HG03354 (cell line): Measurements from ENCODE around the gene CHD9.
A peak's percentile ranks its signal among the peaks of the same experiment; 100 is the strongest.
"Not testable (repeated sequence)": the region's sequence is repeated elsewhere in the genome, so short reads cannot be mapped to it uniquely, and the experiment has no call there.

Source experiments
- ATAC-seq: cut with Tn5 transposase; IDR thresholded peaks from one replicate; pipeline ENCODE4 v1.9.1; 2021; ENCODE audit warnings: mild to moderate bottlenecking; ENCODE audit not compliant: unreplicated experiment, poor library complexity, severe bottlenecking

The CHD9 gene

DNA sequence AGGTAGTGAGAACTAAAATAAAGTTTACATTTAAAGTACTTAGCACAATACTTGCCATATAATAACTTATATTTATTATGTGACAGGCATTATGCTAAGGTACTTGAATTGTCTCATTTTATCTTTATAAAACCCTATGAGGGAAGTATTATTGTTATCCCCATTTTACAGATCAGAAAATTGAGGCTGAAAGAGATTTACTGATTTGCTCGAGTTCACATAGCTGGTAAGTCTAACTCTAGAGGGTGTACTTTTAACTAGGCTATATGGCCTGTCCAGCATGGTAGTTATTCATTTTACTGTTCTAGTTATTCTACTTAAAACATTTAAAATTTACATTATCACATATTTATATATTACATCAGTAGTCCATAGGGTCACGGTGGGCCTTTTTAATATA is 266.2 kb downstream of the CHD9 start:
- no peak for ATAC-seq

DNA sequence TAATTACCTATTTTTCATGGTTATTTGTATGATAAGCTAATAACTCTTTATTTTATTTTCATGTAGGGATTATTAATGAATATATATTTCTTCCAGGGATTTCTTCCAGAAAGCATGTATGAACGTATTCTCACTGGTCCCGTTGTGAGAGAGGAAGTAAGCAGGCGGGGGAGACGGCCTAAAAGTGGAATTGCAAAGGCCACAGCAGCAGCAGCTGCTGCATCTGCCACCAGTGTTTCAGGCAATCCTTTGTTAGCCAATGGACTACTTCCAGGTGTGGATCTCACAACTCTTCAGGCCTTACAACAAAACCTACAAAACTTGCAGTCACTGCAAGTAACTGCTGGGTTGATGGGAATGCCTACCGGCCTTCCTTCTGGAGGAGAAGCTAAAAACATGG is 269.1 kb downstream of the CHD9 start:
- ATAC-seq, result no peak

DNA sequence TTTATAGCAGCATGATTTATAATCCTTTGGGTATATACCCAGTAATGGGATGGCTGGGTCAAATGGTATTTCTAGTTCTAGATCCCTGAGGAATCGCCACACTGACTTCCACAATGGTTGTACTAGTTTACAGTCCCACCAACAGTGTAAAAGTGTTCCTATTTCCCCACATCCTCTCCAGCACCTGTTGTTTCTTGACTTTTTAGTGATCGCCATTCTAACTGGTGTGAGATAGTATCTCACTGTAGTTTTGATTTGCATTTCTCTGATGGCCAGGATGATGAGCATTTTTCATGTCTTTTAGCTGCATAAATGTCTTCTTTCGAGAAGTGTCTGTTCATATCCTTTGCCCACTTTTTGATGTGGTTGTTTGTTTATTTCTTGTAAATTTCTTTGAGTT is 276.2 kb downstream of the CHD9 start:
- not testable (repeated sequence) for ATAC-seq

DNA sequence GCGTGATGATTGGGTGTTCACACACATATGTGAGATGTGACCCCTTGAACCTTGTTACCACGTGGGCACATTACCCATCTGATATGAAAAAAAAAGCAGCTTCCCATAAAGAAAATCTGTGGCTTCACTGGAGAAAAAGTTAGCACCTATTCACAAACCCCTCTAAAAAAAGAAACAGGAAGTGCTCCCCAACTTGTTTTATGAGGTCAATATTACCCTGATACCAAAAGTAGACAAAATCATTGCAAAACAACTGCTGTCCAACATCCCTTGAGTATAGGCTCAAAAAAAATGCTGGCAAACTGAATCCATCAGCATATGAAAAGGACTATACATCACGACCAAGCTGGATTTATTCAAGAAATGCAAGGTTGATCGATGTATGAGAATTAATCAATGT is 279.8 kb downstream of the CHD9 start:
- ATAC-seq, result no peak

DNA sequence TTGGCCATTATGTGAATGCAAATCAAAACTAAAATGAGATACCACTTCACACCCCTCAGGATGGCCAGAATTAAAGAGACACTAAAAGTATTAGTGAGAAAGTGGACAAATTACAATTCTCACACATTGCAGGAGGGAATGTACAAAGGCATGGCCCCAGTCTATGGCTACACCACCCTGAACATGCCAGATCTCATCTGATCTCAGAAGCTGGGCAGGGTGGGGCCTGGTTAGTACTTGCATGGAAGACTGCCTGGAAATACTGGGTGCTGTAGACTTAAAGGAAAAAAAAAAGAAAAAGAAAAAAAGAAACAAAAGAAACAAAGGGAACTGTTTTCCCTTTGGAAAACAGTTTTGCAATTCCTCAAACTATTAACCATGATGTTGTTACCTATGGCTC is 282.5 kb downstream of the CHD9 start:
- ATAC-seq, result no peak

DNA sequence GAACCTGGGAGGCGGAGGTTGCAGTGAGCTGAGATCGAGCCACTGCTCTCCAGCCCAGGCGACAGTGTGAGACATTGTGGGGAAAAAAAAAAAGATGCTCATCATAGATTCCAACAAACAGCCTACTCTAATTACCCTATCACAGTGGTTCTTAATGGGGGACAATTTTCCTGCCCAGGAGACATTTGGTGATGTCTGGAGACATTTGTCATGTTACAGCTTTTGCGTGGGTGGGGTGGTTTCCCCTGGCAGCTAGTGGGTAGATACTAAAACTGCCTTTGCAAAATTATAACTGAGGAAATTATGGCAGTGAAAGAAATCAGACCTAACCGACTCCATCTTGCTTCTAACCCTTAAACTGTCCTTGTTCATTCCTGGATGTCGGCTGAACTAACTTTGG is 287.0 kb downstream of the CHD9 start:
- ATAC-seq, result no peak

DNA sequence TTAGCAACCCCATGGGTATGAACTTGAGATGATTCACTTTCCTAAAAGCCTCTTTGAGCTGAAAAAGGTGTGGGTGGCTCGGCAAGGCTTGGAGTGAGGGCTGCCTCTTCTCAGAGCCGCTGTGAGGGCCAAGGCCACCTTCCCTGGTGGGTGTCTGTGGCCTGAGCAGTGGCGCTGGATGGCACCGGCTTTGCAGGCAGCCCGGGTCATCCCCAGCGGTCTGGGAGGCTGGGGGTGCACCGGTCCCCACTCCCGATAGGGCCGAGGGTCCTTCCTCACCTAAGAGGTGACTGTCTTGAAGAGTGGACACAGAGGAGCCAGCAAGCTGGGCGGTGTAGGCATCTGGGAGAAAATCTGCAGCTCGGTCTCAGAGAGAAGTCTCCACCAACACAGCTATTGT is 300.3 kb downstream of the CHD9 start:
- no peak for ATAC-seq

DNA sequence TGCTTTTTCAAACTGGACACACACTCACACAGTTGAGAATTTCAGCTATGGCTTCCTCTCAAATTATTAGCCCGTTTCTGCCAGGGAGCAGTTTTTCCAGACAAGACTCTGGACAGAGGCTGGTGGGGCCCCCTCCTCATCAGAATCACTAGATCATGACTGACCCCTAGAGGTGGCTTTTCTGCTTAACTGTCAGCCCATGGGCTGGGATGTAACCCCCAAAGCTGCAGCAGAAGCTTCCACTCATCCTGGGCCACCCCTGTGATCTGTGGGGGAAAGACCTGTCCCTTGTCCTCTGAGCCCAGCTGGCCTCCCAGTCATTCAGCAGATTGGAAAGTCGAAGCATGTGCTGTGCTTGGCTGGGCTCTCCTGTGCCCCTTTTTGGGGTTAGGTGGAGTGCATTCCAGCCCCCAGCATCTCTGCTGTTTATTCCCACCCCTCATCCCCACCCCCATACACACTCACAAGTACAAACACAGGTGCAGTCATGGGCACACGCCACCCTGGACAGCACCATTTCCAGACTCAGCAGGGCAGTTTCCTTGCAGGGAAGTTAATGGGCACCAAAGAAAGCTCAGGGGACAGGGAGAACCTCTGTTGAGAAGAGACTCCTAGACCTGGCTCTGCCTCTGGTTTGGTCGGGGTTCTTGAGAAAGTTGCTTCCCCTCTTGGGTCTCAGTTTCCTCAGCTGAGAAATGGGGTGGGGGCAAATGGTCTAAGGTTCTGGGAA is 301.9 kb downstream of the CHD9 start:
- no peak for ATAC-seq

DNA sequence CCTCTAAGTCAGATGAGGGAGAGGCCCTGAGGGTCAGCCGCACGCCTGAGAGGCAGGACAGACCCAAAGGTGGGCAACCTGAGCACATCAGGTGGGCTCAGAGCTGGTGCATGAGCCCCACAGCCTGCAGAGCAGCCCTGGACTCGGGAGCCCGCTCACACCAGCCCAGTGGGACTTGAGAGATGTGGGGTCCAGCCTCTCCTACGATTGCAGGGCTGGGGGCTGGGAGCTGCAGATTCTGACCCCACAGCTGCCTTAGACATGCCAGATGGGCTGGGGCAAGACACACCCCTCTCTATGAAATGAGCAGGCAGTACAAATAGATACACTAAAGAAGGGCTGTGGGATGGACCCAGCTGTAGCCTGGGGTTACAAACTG is 302.4 kb downstream of the CHD9 start:
- ATAC-seq, result no peak

DNA sequence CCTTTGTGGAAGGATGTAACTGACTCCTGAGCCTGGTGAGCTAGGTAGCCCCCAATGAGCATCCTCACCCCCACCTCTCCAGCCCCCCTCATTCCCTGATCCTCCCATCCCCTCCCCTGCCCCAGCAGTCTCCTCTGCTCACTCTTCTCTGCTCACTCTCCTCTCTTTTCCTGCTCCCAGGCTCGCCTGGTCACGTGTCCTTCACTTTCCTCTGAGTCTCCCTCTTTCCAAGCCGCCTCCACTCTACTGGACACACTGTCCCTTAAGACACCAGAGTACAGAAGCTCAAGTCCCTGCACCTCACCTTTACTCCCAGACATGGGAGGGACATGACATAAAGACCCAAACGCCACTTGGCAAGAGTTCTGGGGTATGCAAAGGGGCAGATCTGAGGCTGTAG is 303.2 kb downstream of the CHD9 start:
- ATAC-seq, result no peak

DNA sequence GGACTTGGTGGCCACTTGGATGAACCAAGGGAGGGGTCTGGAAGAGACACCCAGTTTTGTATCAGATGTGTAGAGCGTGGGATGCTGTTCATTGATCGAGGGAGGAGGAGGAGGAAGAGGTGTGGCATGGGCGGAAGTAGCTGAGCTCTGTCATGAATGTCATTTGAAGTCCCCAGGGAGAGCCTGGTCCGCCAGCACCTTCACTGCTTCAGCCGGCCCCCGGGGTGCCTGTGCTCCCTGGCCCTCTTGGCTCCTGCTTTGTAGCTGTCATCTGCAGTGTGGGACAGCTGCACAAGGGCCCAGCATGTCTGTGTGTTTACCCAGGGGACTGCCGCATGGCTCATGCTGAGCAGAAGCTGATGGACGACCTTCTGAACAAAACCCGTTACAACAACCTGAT is 304.1 kb downstream of the CHD9 start:
- ATAC-seq, result no peak

DNA sequence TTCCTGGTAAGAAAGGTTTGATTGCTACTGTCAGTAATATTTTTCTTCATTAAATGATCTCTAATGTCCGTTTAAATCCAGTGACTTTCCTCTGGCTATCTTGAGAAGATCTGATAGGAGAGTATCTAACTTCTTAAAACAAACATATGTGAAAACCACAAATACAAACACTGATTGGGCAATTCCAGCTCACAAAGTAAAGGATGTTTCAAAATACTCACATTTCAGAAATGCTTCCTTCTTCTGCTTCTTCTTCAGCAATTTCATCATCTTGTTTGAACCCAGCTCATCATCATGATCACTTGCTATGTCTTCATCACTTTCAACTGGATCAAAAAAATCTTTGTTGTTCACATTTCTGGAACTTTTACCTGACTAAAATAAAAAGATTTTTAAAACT is 315.1 kb downstream of the CHD9 start:
- ATAC-seq, result no peak

DNA sequence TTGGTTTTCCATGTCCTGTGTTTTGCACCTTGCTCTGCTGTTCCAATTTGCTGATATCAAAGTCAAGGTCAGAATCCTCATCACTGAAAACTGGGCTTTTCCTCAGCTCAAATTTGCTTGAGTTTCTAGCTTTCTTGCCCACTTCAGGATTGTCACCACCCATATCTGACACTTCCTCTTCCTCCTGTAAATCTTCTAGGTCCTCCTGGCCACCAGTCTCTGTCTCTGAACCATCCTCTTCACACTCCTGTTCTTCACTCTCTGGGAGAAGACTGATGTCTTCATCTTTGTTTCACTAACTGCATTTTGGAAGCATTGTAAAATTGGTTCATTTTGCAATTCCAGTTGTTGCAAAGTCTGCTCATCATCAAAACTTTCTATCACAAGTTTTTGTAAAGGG is 316.0 kb downstream of the CHD9 start:
- no peak for ATAC-seq

DNA sequence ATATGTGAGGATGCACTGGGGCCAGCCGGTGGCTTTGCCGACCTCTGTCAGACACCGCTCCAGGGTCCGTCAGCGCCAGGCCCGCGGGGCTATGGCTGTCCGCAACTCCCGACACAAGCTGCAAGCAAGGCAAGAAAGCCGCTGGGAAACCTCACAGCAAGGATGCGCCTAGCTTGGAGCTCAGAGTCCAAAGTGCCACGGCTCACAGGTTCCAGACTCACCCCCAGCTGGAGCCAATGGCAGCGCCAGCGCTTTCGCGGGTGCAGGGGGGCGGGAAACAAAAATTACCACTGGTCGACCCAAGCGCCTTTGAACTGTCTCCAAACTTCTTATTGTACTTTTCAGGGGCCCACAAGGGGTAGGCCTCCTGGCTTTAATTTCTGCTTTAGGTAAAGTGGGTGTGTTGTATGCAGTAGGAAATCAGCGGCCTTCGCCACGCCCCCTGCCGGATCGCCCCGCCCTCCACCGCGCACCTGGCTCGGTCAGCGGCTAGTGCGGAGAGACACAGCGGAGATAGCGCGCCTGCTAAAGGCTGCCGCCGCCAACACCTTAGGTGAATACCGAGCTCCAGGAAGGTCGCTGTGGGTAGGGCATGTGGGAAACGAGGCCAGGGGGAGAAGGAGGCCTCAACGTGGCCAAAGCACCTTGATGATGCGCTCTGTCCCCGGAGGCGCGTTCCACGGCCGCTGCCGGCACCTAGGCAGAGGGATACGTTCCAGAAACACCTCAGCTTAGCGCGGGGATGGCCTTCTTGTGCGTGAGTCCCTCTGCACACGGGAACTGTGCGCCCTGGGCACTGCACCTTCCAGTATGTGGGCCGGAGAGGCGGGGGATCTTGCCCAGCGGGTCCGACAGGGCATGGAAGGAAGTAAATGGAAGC is 318.4 kb downstream of the CHD9 start:
- ATAC-seq, result peak; percentile 72

DNA sequence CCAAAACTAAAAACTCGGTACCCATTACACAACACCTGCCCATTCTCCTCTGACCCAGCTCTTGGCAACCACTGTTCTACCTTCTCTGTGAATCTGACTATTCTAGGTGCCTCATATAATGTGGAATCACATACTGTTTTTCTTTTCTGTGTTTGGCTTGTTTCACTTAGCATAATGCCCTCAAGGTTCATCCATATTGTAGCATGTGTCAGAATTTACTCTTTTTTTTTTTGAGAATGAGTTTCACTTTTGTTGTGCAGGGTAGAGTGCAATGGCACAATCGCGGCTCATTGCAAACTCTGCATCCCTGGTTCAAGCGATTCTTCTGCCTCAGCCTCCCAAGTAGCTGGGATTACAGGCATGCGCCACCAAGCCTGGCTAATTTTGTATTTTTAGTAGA is 320.0 kb downstream of the CHD9 start:
- no peak for ATAC-seq

DNA sequence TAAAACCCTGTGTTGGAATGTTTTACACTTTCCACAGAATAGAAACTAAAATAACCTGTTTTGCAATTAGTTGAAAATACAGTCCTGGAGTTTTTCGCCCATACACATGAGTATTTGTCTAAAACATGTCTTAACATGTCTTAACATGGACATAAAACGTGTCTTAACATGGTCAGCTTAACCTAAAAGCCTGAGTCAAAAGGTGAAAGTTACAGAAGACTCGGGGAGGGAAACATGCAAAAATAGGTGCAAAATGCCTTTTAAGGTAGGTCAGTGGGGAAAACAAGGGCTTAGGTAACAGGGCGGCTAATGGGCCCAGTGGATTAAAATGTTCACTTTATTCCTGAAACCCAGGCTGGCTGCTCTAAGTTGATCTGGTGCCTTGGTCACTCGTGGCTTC is 323.3 kb downstream of the CHD9 start:
- ATAC-seq, result no peak
